Inflammatory macrophage treated with lipopolysaccharide for 1 hour (primary cell): ENCODE measurements around the gene BZW2.

ENCODE experiments used
- DNase-seq, 2 donors: peaks; one replicate each; pipeline ENCODE4 v3.0.0-alpha.2; 2020 to 2022

BZW2 gene

DNA sequence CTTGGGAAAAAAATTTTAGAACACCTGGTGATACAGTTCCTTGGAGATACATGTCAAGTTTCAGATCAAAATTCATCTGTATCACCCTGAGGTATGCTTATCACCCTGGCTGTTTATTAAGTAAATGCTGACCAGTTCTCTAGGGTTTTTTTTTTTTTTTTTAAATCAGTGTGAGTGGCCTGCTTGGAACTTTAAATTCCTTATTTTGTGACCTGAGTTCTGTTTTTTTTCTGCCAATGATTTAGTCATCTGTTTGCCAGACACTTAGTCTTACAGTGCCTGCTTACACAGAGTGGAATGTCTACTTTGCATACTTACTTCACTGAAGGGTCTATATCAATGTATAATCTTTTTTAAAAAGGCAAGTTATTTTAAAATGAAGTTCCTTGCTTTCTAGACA, 109.4 kb downstream of the BZW2 start:
- peak; percentile 23 to 28 for DNase-seq
